HG03432 (cell line): ENCODE results near the gene FBXW11.

Experiments
- ATAC-seq: cut with Tn5 transposase; IDR thresholded peaks from one replicate; pipeline ENCODE4 v1.9.1; 2021; ENCODE audit warnings: mild to moderate bottlenecking, moderate library complexity; ENCODE audit not compliant: unreplicated experiment

Gene FBXW11

DNA sequence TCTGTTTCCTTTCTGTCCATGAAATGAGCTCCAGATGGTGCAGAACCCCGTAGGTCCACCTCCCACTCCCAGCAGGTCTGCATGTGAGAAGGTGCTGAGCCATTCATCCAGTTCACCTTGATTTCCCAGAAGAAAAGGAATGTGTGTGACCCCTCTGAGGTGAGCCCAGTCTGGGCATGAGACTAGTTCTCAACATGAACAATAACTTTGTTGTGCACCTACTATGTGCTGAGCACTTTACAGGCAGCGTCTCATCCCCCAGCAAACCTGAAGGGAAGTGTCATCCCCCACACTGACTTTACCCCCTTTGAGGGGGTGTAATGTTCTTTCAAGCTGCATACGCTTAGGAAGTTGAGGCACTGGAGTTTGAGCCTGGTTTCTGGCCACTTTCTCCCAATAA, 159.4 kb downstream of the FBXW11 start:
- ATAC-seq: no peak

DNA sequence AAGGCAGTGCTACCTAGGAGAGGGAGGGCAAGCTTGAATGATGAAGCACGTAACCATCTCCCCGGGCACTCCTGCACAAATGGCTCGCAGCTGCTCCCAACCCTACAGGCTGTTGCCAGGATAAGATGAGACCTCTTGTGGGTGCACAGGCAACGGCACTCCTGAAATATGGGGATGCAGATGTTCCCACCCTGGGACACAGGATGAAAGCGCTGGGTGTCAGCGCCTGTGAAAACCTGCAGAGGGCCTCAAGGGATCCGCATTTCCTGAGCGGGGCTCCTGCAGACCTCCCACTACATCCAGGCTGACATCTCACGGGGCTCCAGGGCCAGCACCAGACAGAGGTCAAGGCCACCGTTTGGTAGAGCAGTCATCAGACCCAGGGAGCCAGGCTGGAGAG, 160.1 kb downstream of the FBXW11 start:
- no peak for ATAC-seq

DNA sequence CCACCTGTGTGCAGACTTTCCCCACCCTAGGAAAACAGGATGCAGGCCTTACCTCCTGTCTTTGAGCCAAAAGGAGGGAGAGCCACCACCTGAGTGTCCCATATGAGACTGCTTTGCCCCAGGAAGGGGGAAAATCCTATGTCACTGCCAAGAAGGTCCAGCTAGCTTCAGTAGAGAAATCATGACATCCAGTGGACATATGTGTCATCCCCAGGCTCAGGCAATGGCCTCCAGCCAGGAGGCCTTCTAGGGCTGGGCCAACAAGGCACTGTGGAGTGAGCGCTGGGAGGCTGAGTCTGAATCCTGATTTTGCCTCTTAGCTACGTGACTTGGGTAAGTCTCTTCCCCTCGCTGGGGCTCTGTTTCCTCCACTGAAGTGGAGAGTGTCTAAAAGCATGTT, 160.6 kb downstream of the FBXW11 start:
- no peak for ATAC-seq

DNA sequence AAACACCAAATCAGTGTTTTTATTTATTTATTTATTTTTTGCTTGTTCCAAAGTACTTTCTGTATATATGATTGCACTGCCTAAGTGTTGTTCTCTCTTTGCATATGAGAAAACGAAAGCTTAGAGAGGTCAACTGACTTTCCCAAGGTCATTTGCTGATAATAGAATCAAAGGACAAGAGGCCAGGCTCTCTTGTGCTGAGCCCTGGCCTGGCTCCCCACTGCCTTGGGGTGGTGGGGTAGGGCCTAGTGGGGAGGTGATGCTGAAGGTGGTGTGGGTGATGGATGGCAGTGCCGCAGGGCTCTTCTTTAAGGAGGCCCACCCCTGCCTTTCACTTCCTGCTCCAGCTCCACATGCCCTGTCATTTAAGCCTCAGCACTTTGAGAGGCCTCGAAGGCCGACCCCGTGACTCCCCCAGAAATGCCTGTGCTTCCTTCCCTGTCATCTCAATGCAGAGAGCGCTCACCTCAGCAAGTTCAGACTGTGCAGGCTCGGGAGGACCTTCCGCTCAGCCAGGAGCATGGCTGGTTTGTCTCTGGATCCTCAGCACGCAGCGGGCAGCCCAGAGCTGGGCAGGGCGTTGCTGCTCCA, 161.3 kb downstream of the FBXW11 start:
- no peak for ATAC-seq

DNA sequence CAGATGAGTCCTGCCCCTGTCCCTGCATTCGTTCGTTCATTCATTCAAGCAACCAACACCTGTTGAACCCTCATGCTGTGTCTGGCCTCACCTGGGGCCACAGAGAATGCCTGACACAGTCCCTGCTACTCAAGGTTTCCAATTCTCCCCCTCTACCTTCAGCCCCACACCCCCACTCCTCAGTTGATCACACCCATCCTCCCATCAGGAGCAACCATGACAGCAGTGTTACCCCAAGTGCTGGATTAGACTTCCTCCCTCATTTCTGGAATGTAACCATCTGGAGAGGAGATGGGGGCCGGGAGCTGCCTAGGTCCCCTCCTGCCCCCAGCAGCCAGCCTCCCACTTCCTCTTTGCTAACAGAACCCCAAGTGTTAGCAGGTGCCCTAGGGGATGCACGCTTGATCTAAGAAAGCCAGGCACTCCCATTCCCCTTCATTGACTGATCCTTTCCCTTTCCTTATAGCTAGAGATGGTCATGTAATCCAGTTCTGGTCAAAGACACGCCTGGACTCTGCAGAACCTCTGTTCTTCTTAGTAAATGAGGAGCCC, 163.6 kb downstream of the FBXW11 start:
- no peak for ATAC-seq

DNA sequence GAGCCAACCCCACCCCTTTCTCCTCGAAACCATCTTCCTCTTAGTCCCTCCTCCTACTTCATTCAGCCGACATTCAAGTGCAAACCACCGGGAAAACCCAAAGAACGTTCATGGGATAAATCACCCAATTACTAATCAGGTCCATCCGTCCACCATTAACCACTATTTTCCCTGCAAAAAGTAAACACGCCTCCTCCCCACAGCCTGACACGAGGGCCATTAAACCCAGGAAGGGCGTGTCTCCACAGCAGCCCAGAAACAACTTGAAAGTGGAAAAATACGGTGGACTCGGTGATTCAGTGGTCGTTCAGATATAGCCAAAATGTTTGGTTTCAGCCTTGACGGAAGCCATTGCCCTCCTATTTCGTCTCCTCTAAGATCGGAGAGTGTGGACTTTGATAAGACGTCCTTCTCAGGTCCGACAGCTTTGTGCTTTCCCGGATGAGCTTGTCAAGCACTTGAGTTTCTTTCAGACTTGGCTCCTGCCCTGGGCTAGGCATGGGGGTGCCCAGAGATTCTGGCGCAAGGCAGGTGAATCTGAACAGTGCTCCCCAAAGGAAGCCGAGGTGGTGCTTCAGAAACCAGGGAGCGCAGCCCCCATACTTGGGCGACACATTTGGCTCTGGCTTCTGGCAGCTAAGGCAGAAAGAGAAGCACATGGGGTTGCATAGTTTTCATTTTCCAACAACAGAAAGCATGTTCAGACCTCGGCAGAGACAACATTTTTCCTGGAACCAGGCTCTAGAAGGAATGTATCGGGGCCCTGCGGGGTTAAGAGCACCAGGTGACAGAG, 164.3 kb downstream of the FBXW11 start:
- no peak for ATAC-seq

DNA sequence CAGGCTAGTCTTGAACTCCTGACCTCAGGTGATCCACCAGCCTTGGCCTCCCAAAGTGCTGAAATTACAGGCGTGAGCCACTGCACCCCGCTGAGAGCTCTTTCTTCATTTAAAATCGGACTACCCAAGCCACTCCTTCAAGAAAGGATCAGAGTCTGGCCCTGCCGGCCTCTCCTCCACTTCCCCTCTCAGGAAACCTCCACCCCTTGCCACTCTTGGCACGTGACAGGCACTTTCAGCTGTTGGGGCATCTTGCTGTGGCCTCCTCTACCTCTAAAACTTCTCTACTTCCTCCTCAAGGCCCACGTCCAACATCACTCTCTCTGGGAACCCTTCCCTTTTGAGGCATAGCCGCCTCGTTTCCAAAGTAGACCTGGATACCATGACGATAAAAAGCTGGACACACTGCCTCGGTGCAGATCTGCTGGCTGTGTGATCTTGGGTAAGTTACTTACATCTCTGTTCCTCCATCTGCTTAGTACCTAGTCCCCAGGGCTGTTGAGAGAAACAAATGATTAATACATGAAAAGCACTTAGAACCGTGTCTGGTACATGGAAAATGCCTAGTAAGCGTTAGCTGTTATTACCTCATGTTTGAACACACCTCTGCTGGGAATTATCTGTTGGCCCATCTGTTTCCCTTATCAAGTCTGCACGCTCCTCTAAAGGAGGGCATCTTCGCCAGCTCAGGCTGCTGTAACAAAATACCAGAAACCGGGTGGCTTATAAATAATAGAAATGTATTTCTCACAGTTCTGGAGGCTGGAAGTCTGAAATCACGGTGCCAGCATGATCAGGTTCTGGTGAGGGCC, 165.5 kb downstream of the FBXW11 start:
- ATAC-seq: no peak

DNA sequence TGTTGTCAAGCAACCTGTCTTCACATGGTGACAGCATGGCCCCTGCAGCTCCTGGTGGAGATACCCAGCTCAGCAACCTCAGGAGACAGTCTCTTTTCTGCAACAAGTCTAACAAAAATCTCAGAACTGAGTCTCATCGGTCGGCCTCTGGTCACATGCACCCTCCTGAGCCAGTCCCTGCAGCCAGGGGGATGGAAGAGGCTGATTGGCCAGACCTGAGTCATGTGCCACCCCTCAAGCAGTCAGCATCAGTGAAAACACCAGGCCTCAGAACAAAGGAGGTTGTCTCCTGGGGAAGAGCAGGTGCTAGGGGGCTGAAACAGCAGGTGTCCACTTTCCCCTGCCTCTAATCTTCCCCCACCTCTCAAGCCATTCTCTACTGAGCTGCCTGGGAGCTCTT, 166.4 kb downstream of the FBXW11 start:
- no peak for ATAC-seq

DNA sequence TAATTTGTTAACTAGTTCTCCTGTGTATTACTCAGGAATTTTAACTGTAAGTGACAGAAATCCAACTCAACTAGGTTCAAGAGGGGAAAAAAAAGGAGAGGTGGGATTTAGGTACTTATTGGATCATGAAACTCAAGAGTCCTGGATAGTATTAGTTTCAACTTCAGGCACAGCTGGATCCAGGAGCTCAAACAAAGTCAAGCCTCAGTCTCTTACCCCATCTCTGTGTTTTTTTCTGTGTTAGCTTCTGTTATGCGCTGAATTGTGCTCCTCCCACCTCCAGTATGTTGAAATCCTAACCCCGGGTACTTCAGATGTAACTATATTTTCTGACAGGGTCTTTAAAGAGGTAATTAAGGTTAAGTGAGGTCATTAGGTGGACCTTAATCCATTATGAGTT, 167.3 kb downstream of the FBXW11 start:
- ATAC-seq: no peak

DNA sequence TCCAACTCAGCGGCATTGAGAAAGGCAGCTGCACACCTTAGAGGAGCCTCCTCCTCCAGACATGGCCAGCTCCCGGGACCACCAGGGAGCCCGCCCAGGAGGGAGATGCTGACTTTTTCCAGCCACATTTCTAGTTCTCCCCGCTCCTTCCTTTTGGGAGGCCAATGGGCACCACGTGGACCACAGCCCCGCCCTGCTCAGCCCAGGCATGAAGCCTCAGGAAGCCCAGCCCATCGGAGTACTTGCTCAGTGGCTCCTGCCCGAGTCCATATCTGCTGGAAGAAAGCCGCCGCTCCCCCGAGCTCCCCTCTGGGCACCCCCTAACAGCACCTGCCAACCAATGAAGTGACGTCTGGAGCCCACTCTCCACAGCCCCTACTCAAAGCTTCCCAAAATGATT, 168.4 kb downstream of the FBXW11 start:
- ATAC-seq: no peak

DNA sequence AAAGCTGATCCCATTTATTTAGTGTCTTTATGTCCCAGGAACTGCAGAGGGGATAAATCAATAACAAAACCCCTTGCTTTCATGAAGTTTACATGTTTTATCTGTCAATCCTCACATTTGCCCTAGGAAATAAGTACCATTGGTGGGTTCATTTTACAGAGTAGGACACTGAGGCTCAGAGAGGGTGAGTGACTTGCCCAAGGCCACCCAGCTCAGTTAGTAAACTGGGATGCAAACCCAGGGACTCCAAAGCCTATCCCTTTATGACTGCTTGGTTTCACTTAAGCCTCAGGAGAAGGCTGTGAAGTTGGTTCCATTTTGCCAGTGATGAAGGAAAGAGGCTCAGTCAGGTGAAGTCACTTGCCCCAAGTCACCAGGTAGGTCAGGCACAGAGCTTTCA, 168.9 kb downstream of the FBXW11 start:
- no peak for ATAC-seq

DNA sequence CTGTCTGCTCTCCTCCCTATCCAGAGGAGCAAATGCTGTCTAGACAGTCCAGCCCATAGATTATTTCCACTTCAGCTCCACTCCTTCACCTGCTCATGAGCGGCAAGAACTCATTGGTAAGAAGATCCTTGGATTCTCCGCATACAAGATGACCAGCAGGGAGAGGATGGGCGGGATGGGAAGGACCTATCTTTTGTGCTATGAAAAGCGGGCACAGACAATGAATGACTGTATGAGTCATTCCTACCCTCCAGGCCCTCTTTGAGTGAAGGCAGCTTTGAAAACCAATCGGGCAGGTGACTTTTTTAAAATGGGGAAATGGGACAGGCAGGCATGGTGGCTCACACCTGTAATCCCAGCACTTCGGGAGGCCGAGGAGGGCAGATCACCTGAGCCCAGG, 171.4 kb downstream of the FBXW11 start:
- no peak for ATAC-seq

DNA sequence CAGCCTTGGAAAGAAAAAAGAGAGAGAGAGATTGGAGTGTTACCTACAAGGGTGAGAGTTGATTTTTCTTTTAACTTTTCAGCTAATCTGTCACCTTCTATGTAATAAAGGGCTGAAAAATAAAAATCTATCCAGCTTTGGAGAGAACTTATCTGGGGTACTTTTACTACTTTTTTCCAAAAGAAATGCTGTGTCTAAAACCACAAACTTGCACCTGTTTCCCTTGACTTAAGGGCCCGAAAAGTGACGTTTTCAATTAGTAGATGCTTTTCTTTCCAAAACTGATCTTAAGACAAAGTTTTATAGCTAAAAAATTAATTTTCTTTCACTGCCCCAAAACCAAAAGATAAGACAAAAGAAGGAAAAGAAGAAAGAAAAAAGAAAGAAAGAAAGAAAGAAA, 172.0 kb downstream of the FBXW11 start:
- no peak for ATAC-seq

DNA sequence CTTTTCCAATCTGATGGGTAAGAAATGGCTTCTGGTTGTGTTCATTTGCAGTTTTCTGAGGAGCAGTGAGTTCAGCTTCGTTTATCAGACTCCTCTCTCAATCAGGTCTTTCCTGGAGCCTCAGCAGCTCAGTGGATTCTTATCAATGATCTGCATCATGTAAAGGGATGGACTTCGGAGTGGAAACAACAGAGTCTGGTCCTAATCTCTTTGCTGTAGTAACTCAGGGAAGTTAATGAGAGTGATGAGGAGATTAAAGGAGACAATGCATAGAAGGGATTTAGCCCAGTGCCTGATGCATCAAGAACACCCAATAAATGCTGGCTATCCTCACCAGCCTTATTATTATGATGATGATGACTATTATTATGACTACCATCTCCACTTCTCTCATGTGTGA, 173.7 kb downstream of the FBXW11 start:
- no peak for ATAC-seq

DNA sequence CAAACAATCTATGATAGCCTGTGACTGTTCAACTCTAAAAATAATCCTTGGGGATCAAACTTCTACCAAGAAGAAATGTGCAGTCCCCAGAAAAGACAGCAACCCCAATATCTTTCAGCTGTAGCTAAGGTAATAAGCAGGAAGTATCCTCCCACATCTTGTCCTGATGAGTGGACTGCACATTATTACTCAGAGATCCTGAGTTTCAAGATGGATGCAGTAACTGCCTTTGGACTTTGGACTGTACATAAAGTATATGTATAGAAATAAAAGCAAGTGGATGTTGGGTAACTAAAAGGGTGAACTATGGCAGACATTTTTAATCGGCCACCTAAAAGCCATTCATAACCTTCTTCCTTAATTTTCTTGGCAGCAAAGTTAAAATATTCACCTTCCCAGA, 175.8 kb downstream of the FBXW11 start:
- ATAC-seq: no peak

DNA sequence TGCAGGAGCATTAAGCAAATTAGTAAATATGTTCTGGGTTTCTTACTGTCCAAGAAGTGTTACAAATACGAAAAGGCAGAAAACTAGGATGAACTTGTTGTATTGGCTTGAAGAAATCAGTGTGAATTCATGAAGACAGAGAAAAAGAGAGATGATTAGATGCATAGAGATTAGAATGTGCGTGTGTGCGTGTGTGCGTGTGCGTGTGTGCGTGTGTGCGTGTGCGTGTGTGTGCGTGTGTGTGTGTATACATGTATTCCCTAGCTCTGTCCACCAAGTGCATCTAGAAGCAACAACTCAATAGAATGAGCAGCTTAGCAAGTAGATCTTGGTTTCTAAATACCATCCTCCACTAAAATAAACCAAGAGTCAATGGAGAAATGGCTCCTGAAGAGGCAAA, 179.3 kb downstream of the FBXW11 start:
- ATAC-seq: no peak

DNA sequence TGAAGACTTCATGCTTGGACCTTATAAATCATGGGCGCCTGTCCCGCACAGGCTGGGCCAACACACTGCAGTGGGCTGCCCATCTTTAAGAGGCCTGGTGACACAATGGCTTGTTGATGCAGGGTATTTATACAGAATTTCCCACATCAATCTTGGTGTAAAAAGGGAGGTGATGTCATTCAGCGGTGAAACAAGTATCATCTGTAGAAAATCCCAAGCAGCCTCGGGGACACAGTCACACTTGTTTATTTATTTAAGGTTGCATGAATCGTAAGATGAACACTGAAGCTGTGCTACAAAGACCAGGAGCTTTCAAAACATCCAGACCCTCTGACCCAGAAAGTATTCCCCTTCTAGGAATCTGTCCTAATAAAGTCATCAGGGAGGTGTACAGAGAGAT, 180.3 kb downstream of the FBXW11 start:
- no peak for ATAC-seq

DNA sequence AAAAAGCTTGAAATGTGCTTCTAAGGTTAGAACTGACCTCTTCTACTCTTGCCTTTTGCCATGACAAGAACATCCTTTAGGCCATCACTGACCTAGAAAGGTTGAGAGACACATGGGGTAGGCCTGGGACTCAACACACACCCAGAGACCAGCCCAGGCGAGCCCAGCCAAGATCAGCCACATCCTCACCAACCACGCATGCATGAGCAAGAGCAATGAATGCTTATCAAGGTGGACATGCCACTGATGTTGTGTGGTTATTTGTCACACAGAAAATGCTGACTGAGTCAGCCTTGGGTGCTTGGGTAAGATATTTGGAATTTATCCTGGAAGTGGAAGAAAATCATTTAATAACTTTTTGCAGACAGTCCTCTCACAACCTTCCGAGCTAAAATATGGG, 181.4 kb downstream of the FBXW11 start:
- no peak for ATAC-seq

DNA sequence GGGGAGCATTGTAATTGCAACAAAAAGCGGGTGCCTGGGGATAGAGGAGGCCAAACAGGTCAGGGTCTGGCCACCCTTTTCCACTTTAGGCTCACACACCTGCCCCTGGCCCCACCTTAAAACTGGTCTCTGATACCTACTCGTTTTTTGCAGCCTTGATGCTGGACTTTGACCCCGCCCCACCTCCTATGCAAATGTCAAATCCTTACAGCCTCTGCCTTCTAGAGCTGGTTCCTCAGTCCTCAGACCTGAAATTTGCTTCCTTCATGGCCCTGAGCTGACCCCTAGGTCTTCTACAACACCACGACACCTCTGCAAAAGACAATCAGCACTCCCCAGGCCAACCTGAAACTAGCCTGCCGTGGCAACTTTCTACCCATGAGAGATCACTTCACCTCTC, 183.2 kb downstream of the FBXW11 start:
- no peak for ATAC-seq

DNA sequence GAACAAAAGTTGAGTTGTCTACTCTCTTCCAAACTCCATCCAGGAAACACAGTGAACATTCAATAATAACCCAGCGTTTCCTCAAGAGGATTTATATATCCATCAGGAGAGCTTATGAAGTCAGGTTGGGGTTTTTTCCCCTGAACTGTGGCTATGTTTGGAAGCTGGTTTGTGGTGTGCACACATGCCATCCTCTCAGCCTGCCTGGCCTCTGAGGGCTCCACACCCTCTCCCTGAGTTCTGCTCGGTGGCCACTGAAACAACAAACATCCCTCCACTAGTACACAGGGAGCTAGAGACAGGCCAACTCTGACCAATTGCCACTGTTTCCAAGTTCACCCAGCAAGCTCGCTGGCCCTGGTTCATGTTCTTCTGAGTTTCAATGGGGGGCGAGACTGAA, 185.2 kb downstream of the FBXW11 start:
- ATAC-seq: no peak

DNA sequence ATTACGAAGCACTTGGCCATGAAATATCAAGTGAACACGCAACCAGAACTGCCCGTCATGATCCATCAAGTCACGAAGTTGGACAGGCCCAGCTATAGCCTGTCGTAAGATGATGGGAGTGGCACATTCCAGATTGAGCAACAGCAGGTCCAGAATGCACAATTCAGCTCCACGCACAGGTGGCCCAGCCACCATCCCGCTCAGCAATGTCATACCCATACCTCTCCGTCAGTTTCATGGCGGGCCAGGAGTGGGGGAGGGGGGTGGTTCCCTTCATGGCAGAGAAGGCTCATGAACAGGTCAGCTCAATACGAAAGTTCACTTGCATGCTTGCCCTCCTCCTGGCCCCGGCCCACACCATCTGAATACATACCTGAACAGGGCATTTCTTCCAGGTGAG, 185.9 kb downstream of the FBXW11 start:
- no peak for ATAC-seq

DNA sequence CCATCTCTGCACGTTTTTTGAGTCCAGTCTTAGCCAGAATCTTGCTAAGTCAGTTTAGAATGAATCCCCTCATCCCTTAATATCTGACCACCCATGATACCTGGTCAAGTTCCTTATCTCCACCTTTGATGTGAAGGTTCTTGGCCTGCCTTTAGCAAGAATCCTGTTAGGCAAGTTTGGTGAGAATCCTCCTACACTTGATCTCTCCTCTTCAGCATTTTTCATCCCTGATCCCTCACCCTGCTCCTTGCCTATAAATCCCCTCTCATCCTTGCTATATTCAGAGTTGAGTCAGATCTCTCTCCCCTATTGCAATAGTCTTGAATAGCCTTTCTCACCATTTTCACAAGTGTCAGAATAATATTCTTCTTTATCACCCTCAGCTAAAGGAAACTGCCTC, 189.8 kb downstream of the FBXW11 start:
- ATAC-seq: no peak
